Testis (tissue), 3 donors: Measurements from ENCODE around the gene TLCD2. TPM values are rescaled to one million over a fixed set of nuclear protein-coding genes. Genes with fewer than 3 reads are reported as not detected.

Experiments
- DNase-seq: peaks from one replicate; pipeline ENCODE4 v3.0.0-alpha.2; 2019
- H3K27ac ChIP-seq, 2 donors: fragments of 200-600 bp; sonication (generic); one replicate each; pipeline ENCODE4 v1.5.1; 2019
- H3K27me3 ChIP-seq: fragments of 200-600 bp; sonication (generic); one replicate; pipeline ENCODE4 v1.5.1; 2019
- H3K36me3 ChIP-seq: fragments of 200-600 bp; sonication (generic); one replicate; pipeline ENCODE4 v1.5.1; 2017; ENCODE audit warnings: low read depth; ENCODE audit errors: missing control alignments
- H3K4me1 ChIP-seq: fragments of 200-600 bp; sonication (generic); one replicate; pipeline ENCODE4 v1.5.1; 2019
- H3K4me3 ChIP-seq, 2 donors: fragments of 200-600 bp; sonication (generic); one replicate each; pipeline ENCODE4 v1.5.1; 2017 to 2019
- H3K9me3 ChIP-seq: fragments of 200-600 bp; sonication (generic); one replicate; pipeline ENCODE4 v1.5.1; 2017
- POLR2A ChIP-seq: fragments of 450-650 bp; IDR thresholded peaks from one replicate; pipeline ENCODE4 v1.6.1; 2017; ENCODE audit warnings: antibody characterized with exemption, mild to moderate bottlenecking, moderate library complexity
- WGBS, 2 donors: methylation state at CpG; one replicate each; pipeline ENCODE4 v1.1.5; 2018; 5-methylcytosine and 5-hydroxymethylcytosine counted together
- intact Hi-C: fragments of 100-400 bp; cut with DNase I; formaldehyde crosslinking; loops from one replicate; pipeline ENCODE4 v1.15.1; 2023; ENCODE audit warnings: low total_unique reads
- polyA plus RNA-seq: library from polyadenylated mRNA; stranded (reverse); fragments of 350-450 nt; fragmentation: Illumina TruSeq; extraction: RNeasy Lipid Tissue Mini Kit (QIAGEN cat#74804); gene quantifications from one replicate; pipeline ENCODE4 v1.2.3, GENCODE V29; 2014; ENCODE audit warnings: low read depth, low replicate concordance; ENCODE audit not compliant: insufficient read depth
- total RNA-seq, 2 donors: library from RNA; depleted of rRNA; stranded (reverse); fragments of >200 nt; gene quantifications; one replicate each; pipeline ENCODE4 v1.2.3, GENCODE V29; 2016
- TF ChIP-seq, protein P1 (sequence below), 3 experiments: fragments of 450-650 bp in 2 of 3; fragments of 200-600 bp in 1 of 3; sonication (generic) in 1 of 3; IDR thresholded peaks; one replicate each; pipeline ENCODE4 v1.5.1; 2016 to 2019; ENCODE audit warnings: antibody characterized with exemption in 3 of 3, mild to moderate bottlenecking in 2 of 3, moderate library complexity in 1 of 3

The TLCD2 gene
- total and polyA plus RNA-seq, 3 donors from 2014 or later, result 1.1 to 2.0 (median 1.2) TPM

DNA sequence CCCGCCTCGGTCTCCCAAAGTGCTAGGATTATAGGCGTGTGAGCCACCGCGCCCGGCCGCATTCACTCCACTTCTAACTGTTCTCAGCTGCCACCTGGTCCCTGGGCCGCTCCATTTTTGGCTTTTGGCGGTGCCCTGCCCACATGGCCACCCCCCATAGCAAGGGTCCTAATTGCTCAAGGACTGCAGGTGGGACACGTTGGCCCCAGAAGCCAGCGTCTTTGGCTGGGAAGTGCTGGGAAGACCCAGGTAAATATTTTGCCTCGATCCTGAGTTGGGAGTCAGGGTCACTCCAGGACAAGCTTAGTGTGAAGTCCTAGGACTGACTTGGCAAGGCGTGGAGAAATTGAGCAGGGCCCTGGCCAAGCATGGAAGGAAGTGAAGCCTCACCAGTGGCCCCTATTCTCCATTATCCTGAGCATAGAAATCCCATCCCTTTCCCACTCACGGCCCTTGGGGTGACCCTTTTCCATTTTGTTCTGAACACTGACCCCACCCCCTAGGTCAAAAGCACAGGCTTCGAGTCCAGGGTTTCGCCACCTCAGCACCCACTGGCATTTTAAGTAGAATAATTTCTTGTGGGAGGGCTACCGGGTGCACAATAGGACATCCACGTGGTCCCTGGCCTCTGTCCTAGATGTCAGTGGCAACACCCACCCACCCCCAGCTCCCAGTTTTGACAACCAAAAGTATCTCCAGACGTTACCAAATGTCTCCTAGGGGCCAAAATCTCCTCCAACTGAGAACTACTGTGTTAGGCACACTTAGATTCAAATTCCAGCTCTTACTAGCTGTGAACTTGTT, 8.4 kb upstream of the TLCD2 start:
- Histone ChIP-seq H3K27ac (peak overlapping the region; percentile 92 to 99), H3K9me3 (no peaks in the 10 kb centered on the region), H3K4me1 (peaks cover 34% of the 10 kb centered on the region), H3K4me3 (no peak overlapping the region), H3K36me3 (no peaks in the 10 kb centered on the region), H3K27me3 (no peaks in the 10 kb centered on the region)
- TF ChIP-seq, protein P1, sequence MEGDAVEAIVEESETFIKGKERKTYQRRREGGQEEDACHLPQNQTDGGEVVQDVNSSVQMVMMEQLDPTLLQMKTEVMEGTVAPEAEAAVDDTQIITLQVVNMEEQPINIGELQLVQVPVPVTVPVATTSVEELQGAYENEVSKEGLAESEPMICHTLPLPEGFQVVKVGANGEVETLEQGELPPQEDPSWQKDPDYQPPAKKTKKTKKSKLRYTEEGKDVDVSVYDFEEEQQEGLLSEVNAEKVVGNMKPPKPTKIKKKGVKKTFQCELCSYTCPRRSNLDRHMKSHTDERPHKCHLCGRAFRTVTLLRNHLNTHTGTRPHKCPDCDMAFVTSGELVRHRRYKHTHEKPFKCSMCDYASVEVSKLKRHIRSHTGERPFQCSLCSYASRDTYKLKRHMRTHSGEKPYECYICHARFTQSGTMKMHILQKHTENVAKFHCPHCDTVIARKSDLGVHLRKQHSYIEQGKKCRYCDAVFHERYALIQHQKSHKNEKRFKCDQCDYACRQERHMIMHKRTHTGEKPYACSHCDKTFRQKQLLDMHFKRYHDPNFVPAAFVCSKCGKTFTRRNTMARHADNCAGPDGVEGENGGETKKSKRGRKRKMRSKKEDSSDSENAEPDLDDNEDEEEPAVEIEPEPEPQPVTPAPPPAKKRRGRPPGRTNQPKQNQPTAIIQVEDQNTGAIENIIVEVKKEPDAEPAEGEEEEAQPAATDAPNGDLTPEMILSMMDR (IDR thresholded peaks at IDR 0.05), result no peak
- TF ChIP-seq POLR2A, result no peak
- 77 to 79% methylated on average over 17 to 19 of the region's 19 CpGs for WGBS, 2 donors
- intact Hi-C loops, result no loop called here
- no peak for DNase-seq

DNA sequence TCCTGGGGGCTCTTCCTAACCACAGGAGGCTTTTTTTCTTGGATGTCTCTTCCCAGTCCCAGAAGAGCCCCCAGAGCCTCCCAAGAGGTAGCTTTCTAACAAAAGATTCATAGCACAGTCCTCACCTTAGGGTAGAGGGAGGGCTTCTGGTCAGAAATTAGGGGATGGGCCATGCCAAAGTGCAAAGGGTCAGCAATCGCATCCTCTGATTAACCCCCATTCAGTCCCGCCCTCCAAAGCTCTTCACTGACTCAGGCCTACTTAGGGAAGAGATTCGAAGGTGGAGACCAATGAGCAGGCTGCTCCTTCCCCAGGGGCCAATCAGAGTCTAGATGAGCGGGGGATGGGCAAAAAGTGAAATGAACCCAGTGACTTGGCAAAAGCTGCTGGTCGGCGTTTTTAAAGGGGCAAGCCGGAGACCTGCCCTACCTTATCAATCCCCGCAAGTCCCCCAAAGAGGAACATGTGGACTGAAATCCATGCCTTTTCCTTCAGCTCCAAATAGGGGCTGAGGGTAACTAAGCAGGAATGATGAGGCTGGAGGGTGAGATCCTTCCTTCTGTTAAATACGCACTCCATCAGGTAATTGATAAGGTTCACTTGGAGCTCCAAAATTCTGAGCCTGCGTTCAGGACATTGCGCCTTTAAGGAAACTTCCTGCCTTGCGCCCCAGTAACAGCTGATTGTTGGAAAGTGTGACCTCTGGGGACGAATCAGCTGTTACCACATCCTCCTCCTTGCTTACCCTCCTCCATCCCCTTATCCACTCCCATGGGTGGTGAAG, 6.9 kb upstream of the TLCD2 start:
- peak; percentile 95 for DNase-seq
- intact Hi-C loops, result no loop called here

DNA sequence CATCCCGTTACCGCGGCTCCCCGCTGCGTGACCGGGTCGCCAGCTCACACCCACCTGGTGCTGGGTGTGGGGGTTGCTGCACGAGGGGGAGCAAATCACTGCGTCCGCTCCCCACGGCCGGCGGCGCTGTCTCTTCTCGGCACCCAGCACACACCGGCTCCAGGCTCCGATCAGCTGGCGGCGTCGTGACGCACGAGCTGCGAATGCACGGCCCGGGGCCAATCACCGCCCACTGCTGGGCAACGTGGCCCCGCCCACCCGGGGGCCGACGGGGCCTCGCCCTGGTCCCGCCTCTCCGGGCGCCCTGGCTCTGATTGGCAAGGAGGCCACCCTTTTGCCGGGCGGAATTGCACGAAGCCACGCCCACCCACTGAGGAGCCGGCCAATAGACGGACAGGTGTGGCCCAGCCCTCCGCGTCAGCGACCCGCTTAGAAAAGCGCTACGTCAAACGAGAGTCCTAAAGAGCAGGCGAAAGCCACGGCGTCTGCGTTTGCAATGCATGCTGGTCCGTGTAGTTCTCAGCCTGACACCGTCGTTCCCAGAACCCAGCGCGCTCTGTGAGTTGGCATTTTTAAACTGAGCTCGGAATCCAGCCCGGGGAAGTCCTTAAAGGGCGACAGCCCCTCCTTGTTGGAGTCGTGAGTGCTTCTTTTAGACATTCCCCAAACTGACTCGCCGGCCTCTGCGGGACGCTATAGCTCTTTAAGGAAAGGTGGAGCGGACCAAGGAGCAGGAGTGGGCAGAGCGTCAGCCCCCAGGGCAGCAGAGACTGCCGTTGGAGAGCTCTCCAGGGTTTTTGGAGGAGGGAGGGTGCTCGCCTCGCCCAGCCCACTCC, 6.1 kb upstream of the TLCD2 start:
- Histone ChIP-seq H3K36me3 (no peaks in the 10 kb centered on the region), H3K27me3 (no peaks in the 10 kb centered on the region), H3K4me1 (peaks cover 40% of the 10 kb centered on the region), H3K4me3 (peak overlapping the region; percentile 99 to 100), H3K27ac (peak overlapping the region; percentile 97 to 99), H3K9me3 (no peaks in the 10 kb centered on the region)
- WGBS, 2 donors, result 1% methylated on average over 20 to 68 of the region's 70 CpGs
- peak; percentile 100 for DNase-seq
- TF ChIP-seq POLR2A, result peak; percentile 96
- TF ChIP-seq, protein P1 (IDR thresholded peaks at IDR 0.05), result peak in 1 of 3 experiments; percentile 41
- intact Hi-C loops, result no loop called here

More for the DNA sequence above, 6.9 kb upstream of the TLCD2 start:
- H3K4me1 ChIP-seq, result peaks cover 40% of the 10 kb centered on the region
- peak overlapping the region; percentile 92 to 99 for H3K27ac ChIP-seq
- H3K27me3 ChIP-seq, result no peaks in the 10 kb centered on the region
- H3K4me3 ChIP-seq, result peak overlapping the region; percentile 73 to 75
- WGBS, 2 donors, result 0% methylated on average over 12 to 13 of the region's 13 CpGs
- TF ChIP-seq, protein P1 (IDR thresholded peaks at IDR 0.05), result peak in 1 of 3 experiments; percentile 1
- TF ChIP-seq POLR2A, result no peak
- no peaks in the 10 kb centered on the region for H3K36me3 ChIP-seq
- H3K9me3 ChIP-seq, result no peaks in the 10 kb centered on the region

DNA sequence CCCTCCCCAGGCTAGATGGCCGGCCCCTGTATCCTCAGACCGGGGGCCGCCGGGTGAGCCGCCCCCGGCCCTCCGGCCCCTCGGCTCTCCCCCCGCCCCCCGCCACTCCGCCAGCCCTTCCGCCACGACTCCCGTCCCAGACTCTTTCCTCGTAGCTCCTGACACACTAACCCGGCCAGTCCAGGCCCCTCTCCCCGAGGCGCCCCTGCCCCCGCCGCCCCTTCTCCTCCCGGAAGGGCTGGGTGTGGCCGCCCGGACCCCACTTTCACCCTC, 5.6 kb upstream of the TLCD2 start:
- no peaks in the 10 kb centered on the region for H3K36me3 ChIP-seq
- H3K4me3 ChIP-seq, result peak overlapping the region; percentile 99 to 100
- intact Hi-C loops, result no loop called here
- peaks cover 42% of the 10 kb centered on the region for H3K4me1 ChIP-seq
- WGBS, 2 donors, result 0% methylated on average over 8 of the region's 23 CpGs; no CpG with 5 or more reads in 1 of the 2 donors
- H3K27me3 ChIP-seq, result no peaks in the 10 kb centered on the region
- H3K9me3 ChIP-seq, result no peaks in the 10 kb centered on the region
- peak overlapping the region; percentile 97 to 99 for H3K27ac ChIP-seq
- no peak for DNase-seq
- TF ChIP-seq, protein P1 (IDR thresholded peaks at IDR 0.05), result no peak
- no peak for TF ChIP-seq POLR2A
